ENCODE results near the gene ESCO1.

Gene ESCO1

GRCh38 chr18:21534327-21534726 is 66.2 kb downstream of the ESCO1 start:
- DNase-seq (ENCODE audit: low read depth): no peak
- no peak overlapping the region for H3K4me3 ChIP-seq (ENCODE audit: low read depth, low read length)
- TF ChIP-seq, protein P1, sequence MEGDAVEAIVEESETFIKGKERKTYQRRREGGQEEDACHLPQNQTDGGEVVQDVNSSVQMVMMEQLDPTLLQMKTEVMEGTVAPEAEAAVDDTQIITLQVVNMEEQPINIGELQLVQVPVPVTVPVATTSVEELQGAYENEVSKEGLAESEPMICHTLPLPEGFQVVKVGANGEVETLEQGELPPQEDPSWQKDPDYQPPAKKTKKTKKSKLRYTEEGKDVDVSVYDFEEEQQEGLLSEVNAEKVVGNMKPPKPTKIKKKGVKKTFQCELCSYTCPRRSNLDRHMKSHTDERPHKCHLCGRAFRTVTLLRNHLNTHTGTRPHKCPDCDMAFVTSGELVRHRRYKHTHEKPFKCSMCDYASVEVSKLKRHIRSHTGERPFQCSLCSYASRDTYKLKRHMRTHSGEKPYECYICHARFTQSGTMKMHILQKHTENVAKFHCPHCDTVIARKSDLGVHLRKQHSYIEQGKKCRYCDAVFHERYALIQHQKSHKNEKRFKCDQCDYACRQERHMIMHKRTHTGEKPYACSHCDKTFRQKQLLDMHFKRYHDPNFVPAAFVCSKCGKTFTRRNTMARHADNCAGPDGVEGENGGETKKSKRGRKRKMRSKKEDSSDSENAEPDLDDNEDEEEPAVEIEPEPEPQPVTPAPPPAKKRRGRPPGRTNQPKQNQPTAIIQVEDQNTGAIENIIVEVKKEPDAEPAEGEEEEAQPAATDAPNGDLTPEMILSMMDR (conservative IDR thresholded peaks at IDR 0.05; ENCODE audit: low read depth, low read length): no peak

DNA sequence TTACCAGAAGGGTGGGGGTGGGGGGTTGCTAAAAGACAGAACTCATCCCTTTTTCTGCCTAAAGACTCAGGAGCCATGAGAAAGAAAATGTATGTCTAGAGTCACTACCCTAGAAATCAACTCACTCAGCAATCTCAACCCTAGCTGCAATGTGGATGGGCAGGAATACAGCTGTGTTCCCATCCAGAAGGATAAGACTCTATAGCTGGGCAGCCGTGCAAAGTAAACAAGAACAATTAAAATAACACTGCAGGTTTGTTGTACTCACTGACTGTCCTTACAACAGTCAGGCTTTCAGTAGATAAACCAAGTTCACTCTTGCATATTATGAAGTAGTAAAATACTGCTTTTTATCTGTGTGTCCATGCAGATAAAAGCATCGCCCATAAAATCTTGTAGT is 74.0 kb downstream of the ESCO1 start:
- H3K4me3 ChIP-seq (ENCODE audit: low read depth, low read length): no peak overlapping the region
- TF ChIP-seq, protein P1 (conservative IDR thresholded peaks at IDR 0.05; ENCODE audit: low read depth, low read length): no peak
- DNase-seq (ENCODE audit: low read depth): no peak

GRCh38 chr18:21525916-21526315 is 74.6 kb downstream of the ESCO1 start:
- no peak for DNase-seq (ENCODE audit: low read depth)
- H3K4me3 ChIP-seq (ENCODE audit: low read depth, low read length): no peak overlapping the region
- TF ChIP-seq, protein P1 (conservative IDR thresholded peaks at IDR 0.05; ENCODE audit: low read depth, low read length): no peak

DNA sequence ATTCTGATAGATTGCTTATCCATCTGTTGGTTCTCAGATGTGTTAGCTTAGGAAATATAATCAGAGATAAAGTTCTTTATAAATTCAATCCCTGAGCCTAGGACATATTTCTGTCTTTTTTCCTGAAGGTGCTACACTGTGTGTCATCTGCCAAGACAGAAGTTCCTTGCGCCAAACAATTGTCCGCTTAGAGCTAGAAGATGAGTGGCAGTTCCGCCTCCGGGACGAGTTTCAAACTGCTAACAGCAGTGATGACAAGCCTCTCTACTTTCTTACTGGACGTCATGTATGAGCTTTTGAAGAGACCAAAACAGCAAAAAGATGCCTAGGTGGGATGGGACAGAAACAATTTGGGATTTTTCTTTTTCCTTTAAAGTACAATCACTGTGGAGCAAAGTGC is 78.0 kb downstream of the ESCO1 start:
- TF ChIP-seq, protein P1 (conservative IDR thresholded peaks at IDR 0.05; ENCODE audit: low read depth, low read length): no peak
- no peak for DNase-seq (ENCODE audit: low read depth)
- H3K4me3 ChIP-seq (ENCODE audit: low read depth, low read length): no peak overlapping the region

DNA sequence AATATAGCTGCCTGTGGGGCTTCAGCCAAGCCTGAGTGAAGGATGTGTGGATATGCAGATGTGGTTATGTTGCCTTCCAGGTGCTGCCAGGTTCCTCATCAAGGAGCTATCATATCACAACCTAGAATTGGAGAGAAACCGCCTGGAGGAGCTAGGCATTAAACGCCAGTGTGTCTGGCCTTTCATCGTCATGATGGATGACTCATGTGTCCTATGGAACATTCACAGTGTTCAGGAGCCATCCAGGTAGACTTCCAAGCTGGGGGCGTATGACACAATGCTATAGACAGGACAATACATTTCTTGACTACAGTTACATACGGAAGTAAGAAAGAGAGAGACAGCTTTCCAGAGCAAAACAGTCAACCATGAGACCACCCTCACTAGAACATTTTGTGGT is 86.8 kb downstream of the ESCO1 start:
- no peak overlapping the region for H3K4me3 ChIP-seq (ENCODE audit: low read depth, low read length)
- DNase-seq (ENCODE audit: low read depth): no peak
- TF ChIP-seq, protein P1 (conservative IDR thresholded peaks at IDR 0.05; ENCODE audit: low read depth, low read length): no peak

DNA sequence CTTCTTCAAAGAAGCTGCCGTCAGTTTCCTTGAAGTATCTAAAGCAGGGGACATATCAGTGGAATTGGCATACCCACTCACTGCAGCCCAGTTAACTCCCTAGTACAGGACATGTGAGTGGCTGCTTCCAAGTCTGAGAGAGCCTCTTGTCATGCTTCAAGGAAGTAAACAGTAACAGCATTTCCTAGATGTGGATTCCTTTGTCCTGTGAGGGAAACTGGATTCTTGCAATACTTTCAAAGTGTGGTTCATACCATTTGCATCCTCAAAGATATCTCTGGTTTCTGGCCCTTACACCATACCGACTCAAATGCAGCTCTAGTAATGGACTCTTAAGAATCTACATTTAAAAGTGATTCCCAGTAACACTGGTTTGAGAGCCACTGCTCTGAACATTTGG is 87.2 kb downstream of the ESCO1 start:
- no peak overlapping the region for H3K4me3 ChIP-seq (ENCODE audit: low read depth, low read length)
- DNase-seq (ENCODE audit: low read depth): peak; percentile 35
- TF ChIP-seq, protein P1 (conservative IDR thresholded peaks at IDR 0.05; ENCODE audit: low read depth, low read length): no peak

- no peak overlapping the region for H3K4me3 ChIP-seq (ENCODE audit: low read depth, low read length)
- TF ChIP-seq, protein P1 (conservative IDR thresholded peaks at IDR 0.05; ENCODE audit: low read depth, low read length): no peak
- no peak for DNase-seq (ENCODE audit: low read depth)
Measured at GRCh38 chr18:21509062-21509461, 91.4 kb downstream of the ESCO1 start.

All from choroid plexus epithelial cell (primary cell).